Cardiac fibroblast (primary cell): Measurements from ENCODE around the gene STAG1.
A peak's percentile ranks its signal among the peaks of the same experiment; 100 is the strongest.
"Not testable (repeated sequence)": the region's sequence is repeated elsewhere in the genome, so short reads cannot be mapped to it uniquely, and the experiment has no call there.

Experiments used
- DNase-seq, 2 donors: peaks; one replicate each; pipeline versions ENCODE4 v3.0.0 to v3.0.0-alpha.2; 2010; ENCODE audit warnings: low read depth in 2 of 2
- H3K4me3 ChIP-seq, 2 donors: replicated peaks in 1 of 2; 1 replicate in 1 of 2; 2 replicates in 1 of 2; pipeline ENCODE4 v1.5.1; 2011; ENCODE audit warnings: low read depth in 2 of 2, low read length in 2 of 2, mild to moderate bottlenecking in 2 of 2, moderate library complexity in 1 of 2
- CTCF ChIP-seq: IDR thresholded peaks from one replicate; pipeline ENCODE4 v1.5.1; 2011; ENCODE audit warnings: low read depth, mild to moderate bottlenecking, low read length, inconsistent platforms

The STAG1 gene

GRCh38 chr3:136559896-136560295 lies 192.3 kb downstream of the STAG1 start:
- no peak for TF ChIP-seq CTCF
- DNase-seq: no peak

GRCh38 chr3:136549461-136549860 lies 202.7 kb downstream of the STAG1 start:
- DNase-seq: not testable (repeated sequence)

More at GRCh38 chr3:136559896-136560295, 192.3 kb downstream of the STAG1 start:
- H3K4me3 ChIP-seq: no peak overlapping the region

GRCh38 chr3:136547293-136547692 lies 204.9 kb downstream of the STAG1 start:
- peak in 1 of 2 donors; percentile 10 for DNase-seq
- H3K4me3 ChIP-seq: no peak overlapping the region
- no peak for TF ChIP-seq CTCF

More at GRCh38 chr3:136549461-136549860, 202.7 kb downstream of the STAG1 start:
- not testable (repeated sequence) for H3K4me3 ChIP-seq

- TF ChIP-seq CTCF: peak; percentile 15
- DNase-seq: peak in 1 of 2 donors; percentile 31
- no peak overlapping the region for H3K4me3 ChIP-seq
Observed at GRCh38 chr3:136546720-136547119, 205.5 kb downstream of the STAG1 start.

GRCh38 chr3:136545664-136546268 lies 206.4 kb downstream of the STAG1 start:
- DNase-seq: peak; percentile 43 to 56
- H3K4me3 ChIP-seq: no peak overlapping the region
- TF ChIP-seq CTCF: no peak

GRCh38 chr3:136544532-136544931 lies 207.6 kb downstream of the STAG1 start:
- peak; percentile 7 to 46 for DNase-seq
- TF ChIP-seq CTCF: no peak
- no peak overlapping the region for H3K4me3 ChIP-seq

GRCh38 chr3:136543385-136543784 lies 208.8 kb downstream of the STAG1 start:
- peak; percentile 61 to 81 for DNase-seq
- no peak for TF ChIP-seq CTCF
- peak overlapping the region in 1 of 2 donors; percentile 8 for H3K4me3 ChIP-seq
